ENCODE results near the gene MUC2.

Gene MUC2

GRCh38 chr11:1104411-1105182 lies 29.9 kb downstream of the MUC2 start:
- Histone ChIP-seq H4K20me1 (no peaks in the 10 kb centered on the region), H3K36me3 (no peaks in the 10 kb centered on the region), H3K4me2 (no peak overlapping the region), H3K9me3 (peaks cover 30% of the 10 kb centered on the region), H3K4me3 (no peak overlapping the region), H3K27ac (no peak overlapping the region), H3K4me1 (peaks cover 4% of the 10 kb centered on the region; the same call in 1 of the 2 replicates), H3K9ac (no peak overlapping the region), H3K27me3 (no peaks in the 10 kb centered on the region)
- no peak for TF ChIP-seq Cebpa-rat (IDR thresholded peaks at IDR 0.05)

GRCh38 chr11:1105183-1105565 lies 30.5 kb downstream of the MUC2 start:
- Histone ChIP-seq H3K9ac (no peak overlapping the region), H3K27ac (no peak overlapping the region), H3K4me2 (no peak overlapping the region), H3K27me3 (no peaks in the 10 kb centered on the region), H4K20me1 (no peaks in the 10 kb centered on the region), H3K36me3 (no peaks in the 10 kb centered on the region), H3K9me3 (peaks cover 24% of the 10 kb centered on the region), H3K4me1 (peaks cover 4% of the 10 kb centered on the region; the same call in 1 of the 2 replicates), H3K4me3 (no peak overlapping the region)
- TF ChIP-seq Cebpa-rat (IDR thresholded peaks at IDR 0.05) = no peak

GRCh38 chr11:1106387-1106786 lies 31.7 kb downstream of the MUC2 start:
- no peak overlapping the region for H3K27ac ChIP-seq
- peaks cover 12% of the 10 kb centered on the region for H3K9me3 ChIP-seq
- H4K20me1 ChIP-seq = no peaks in the 10 kb centered on the region
- no peaks in the 10 kb centered on the region for H3K36me3 ChIP-seq
- H3K9ac ChIP-seq = no peak overlapping the region
- no peak for TF ChIP-seq Cebpa-rat (IDR thresholded peaks at IDR 0.05)
- no peak overlapping the region for H3K4me3 ChIP-seq
- H3K4me2 ChIP-seq = no peak overlapping the region
- H3K4me1 ChIP-seq = peaks cover 4% of the 10 kb centered on the region; the same call in 1 of the 2 replicates
- H3K27me3 ChIP-seq = no peaks in the 10 kb centered on the region

GRCh38 chr11:1107316-1108245 lies 32.9 kb downstream of the MUC2 start:
- H3K36me3 ChIP-seq = no peaks in the 10 kb centered on the region
- H4K20me1 ChIP-seq = no peaks in the 10 kb centered on the region
- no peaks in the 10 kb centered on the region for H3K27me3 ChIP-seq
- H3K4me1 ChIP-seq = peaks cover 8% of the 10 kb centered on the region; the same call in 1 of the 2 replicates
- H3K4me2 ChIP-seq = no peak overlapping the region
- no peak overlapping the region for H3K4me3 ChIP-seq
- H3K9me3 ChIP-seq = peaks cover 3% of the 10 kb centered on the region; the same call in 1 of the 2 replicates
- TF ChIP-seq Cebpa-rat (IDR thresholded peaks at IDR 0.05) = no peak
- no peak overlapping the region for H3K27ac ChIP-seq
- H3K9ac ChIP-seq = no peak overlapping the region

GRCh38 chr11:1108246-1108900 lies 33.7 kb downstream of the MUC2 start:
- H3K9me3 ChIP-seq = peaks cover 5% of the 10 kb centered on the region; the same call in 1 of the 2 replicates
- H3K4me2 ChIP-seq = no peak overlapping the region
- no peak for TF ChIP-seq Cebpa-rat (IDR thresholded peaks at IDR 0.05)
- no peak overlapping the region for H3K9ac ChIP-seq
- H3K4me1 ChIP-seq = peaks cover 8% of the 10 kb centered on the region; the same call in 1 of the 2 replicates
- H3K4me3 ChIP-seq = no peak overlapping the region
- H4K20me1 ChIP-seq = no peaks in the 10 kb centered on the region
- H3K27me3 ChIP-seq = no peaks in the 10 kb centered on the region
- H3K36me3 ChIP-seq = no peaks in the 10 kb centered on the region
- no peak overlapping the region for H3K27ac ChIP-seq

- Histone ChIP-seq H4K20me1 (no peaks in the 10 kb centered on the region), H3K4me1 (peaks cover 8% of the 10 kb centered on the region; the same call in 1 of the 2 replicates), H3K4me2 (no peak overlapping the region), H3K9ac (no peak overlapping the region), H3K9me3 (peaks cover 5% of the 10 kb centered on the region; the same call in 1 of the 2 replicates), H3K36me3 (no peaks in the 10 kb centered on the region), H3K27me3 (no peaks in the 10 kb centered on the region), H3K4me3 (no peak overlapping the region), H3K27ac (no peak overlapping the region)
- TF ChIP-seq Cebpa-rat (IDR thresholded peaks at IDR 0.05) = no peak
These were observed 34.6 kb downstream of the MUC2 start for GRCh38 chr11:1109101-1109917.

- Histone ChIP-seq H4K20me1 (no peaks in the 10 kb centered on the region), H3K9ac (no peak overlapping the region), H3K4me1 (peaks cover 8% of the 10 kb centered on the region; the same call in 1 of the 2 replicates), H3K9me3 (peaks cover 5% of the 10 kb centered on the region; the same call in 1 of the 2 replicates), H3K27ac (no peak overlapping the region), H3K4me3 (no peak overlapping the region), H3K36me3 (no peaks in the 10 kb centered on the region), H3K4me2 (no peak overlapping the region), H3K27me3 (no peaks in the 10 kb centered on the region)
- no peak for TF ChIP-seq Cebpa-rat (IDR thresholded peaks at IDR 0.05)
These were observed 35.4 kb downstream of the MUC2 start for GRCh38 chr11:1109918-1110705.

GRCh38 chr11:1111545-1112212 lies 37.0 kb downstream of the MUC2 start:
- H3K27me3 ChIP-seq = no peaks in the 10 kb centered on the region
- H3K4me2 ChIP-seq = no peak overlapping the region
- H3K9me3 ChIP-seq = peaks cover 5% of the 10 kb centered on the region; the same call in 1 of the 2 replicates
- H3K9ac ChIP-seq = no peak overlapping the region
- H3K4me3 ChIP-seq = no peak overlapping the region
- no peaks in the 10 kb centered on the region for H4K20me1 ChIP-seq
- no peaks in the 10 kb centered on the region for H3K36me3 ChIP-seq
- no peak overlapping the region for H3K27ac ChIP-seq
- no peak for TF ChIP-seq Cebpa-rat (IDR thresholded peaks at IDR 0.05)
- peaks cover 8% of the 10 kb centered on the region; the same call in 1 of the 2 replicates for H3K4me1 ChIP-seq
